ENCODE measurements around the gene LCN10. TPM values are rescaled to one million over a fixed set of nuclear protein-coding genes. Genes with fewer than 3 reads are reported as not detected.

The LCN10 gene
- total RNA-seq, 1 donor from 2014 or later = not detected

DNA sequence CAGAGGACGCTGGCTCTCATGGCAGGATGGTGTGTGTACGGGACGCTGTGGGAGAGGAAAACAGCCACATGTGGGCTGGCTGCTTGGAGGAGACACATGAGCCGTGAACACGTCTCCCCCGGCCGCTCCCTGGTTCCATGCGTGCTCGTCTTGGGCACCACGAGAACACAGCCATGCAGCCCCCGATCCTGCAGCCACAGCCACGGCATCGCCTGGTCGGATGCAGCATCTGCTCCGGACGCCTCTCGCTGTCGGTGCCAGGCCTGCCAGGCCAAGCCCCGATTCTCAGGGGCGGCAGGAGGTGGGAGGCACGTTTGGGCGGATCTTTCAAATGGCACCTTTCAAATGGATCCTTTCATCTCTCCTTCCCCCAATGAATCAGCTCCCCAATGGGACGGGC is 3.2 kb downstream of the LCN10 start:
- Mint-ChIP-seq H3K4me1 (ENCODE audit: unreplicated experiment) (no peaks in the 10 kb centered on the region), H3K9me3 (ENCODE audit: unreplicated experiment) (no peaks in the 10 kb centered on the region), H3K4me3 (ENCODE audit: unreplicated experiment) (no peak overlapping the region), H3K27me3 (ENCODE audit: unreplicated experiment) (peaks cover 9% of the 10 kb centered on the region), H3K27ac (ENCODE audit: unreplicated experiment) (no peak overlapping the region), H3K36me3 (ENCODE audit: unreplicated experiment) (no peaks in the 10 kb centered on the region)
- no peak for DNase-seq (ENCODE audit: extremely low spot score, unreplicated experiment)
- no peak for TF ChIP-seq CTCF (IDR thresholded peaks at IDR 0.05)

DNA sequence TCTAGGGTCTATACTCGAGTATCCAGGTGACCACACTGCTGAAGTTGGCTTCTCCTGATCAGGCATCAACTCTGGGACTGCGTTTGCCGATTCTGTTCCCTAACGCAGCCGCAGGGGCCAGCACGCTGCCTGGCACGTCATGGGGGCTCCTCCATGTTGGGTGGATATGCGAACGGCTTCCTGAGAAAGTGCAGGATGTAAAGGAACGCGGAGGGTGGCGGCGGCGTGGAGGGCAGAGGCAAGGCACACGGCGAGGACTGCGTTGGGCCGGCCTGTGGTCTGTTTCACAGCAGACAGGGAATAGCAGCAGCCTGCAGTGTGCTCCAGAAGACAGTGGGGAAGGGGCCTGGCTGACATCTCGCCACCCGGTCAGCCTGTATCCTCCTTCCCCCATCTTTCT is 3.8 kb downstream of the LCN10 start:
- no peak overlapping the region for H3K4me3 Mint-ChIP-seq (ENCODE audit: unreplicated experiment)
- H3K36me3 Mint-ChIP-seq (ENCODE audit: unreplicated experiment) = no peaks in the 10 kb centered on the region
- TF ChIP-seq CTCF (IDR thresholded peaks at IDR 0.05) = no peak
- H3K4me1 Mint-ChIP-seq (ENCODE audit: unreplicated experiment) = no peaks in the 10 kb centered on the region
- H3K27ac Mint-ChIP-seq (ENCODE audit: unreplicated experiment) = no peak overlapping the region
- no peak for DNase-seq (ENCODE audit: extremely low spot score, unreplicated experiment)
- H3K27me3 Mint-ChIP-seq (ENCODE audit: unreplicated experiment) = peaks cover 9% of the 10 kb centered on the region
- no peaks in the 10 kb centered on the region for H3K9me3 Mint-ChIP-seq (ENCODE audit: unreplicated experiment)

DNA sequence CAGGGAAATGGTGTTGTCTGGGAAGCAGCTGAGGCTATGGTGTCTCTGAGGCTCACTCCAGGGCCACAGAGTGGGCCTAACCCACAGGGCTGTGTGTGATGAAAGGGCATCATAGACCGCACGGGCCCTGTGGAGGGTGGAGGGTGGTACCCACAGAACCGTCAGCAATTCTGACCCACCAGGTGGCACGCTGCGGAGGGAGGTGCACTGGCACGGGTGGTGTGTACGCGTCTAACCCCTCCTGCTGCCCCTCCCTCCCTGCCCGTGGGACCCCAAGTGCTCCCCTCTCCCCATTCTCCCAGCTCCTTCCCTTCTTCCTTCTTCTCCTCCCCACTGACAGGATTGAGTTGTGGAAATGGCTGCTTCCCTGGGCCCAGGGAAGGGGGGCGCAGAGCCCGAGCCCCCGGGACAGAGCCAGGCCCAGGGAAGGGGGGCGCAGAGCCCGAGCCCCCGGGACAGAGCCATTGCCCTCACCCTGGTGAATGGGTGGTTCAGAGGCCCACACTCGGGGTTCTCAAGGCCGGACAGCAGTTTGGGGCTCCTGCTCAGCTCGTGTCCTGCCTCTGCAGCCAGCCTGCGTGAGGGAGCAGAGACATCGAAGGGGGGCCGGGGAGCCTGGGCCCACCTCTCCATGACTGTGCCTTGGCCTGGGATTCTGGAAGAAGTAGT is 6.8 kb downstream of the LCN10 start:
- no peaks in the 10 kb centered on the region for H3K9me3 Mint-ChIP-seq (ENCODE audit: unreplicated experiment)
- no peaks in the 10 kb centered on the region for H3K36me3 Mint-ChIP-seq (ENCODE audit: unreplicated experiment)
- TF ChIP-seq CTCF (IDR thresholded peaks at IDR 0.05) = no peak
- H3K4me1 Mint-ChIP-seq (ENCODE audit: unreplicated experiment) = no peaks in the 10 kb centered on the region
- no peak overlapping the region for H3K27ac Mint-ChIP-seq (ENCODE audit: unreplicated experiment)
- no peak for DNase-seq (ENCODE audit: extremely low spot score, unreplicated experiment)
- H3K4me3 Mint-ChIP-seq (ENCODE audit: unreplicated experiment) = no peak overlapping the region
- peaks cover 9% of the 10 kb centered on the region for H3K27me3 Mint-ChIP-seq (ENCODE audit: unreplicated experiment)

- TF ChIP-seq CTCF (IDR thresholded peaks at IDR 0.05) = no peak
- Mint-ChIP-seq H3K4me3 (ENCODE audit: unreplicated experiment) (no peak overlapping the region), H3K27ac (ENCODE audit: unreplicated experiment) (no peak overlapping the region), H3K27me3 (ENCODE audit: unreplicated experiment) (peaks cover 9% of the 10 kb centered on the region), H3K4me1 (ENCODE audit: unreplicated experiment) (peaks cover under 1% of the 10 kb centered on the region), H3K36me3 (ENCODE audit: unreplicated experiment) (no peaks in the 10 kb centered on the region), H3K9me3 (ENCODE audit: unreplicated experiment) (no peaks in the 10 kb centered on the region)
- no peak for DNase-seq (ENCODE audit: extremely low spot score, unreplicated experiment)
Observed at GRCh38 chr9:136734837-136735496, 7.8 kb downstream of the LCN10 start.

- DNase-seq (ENCODE audit: extremely low spot score, unreplicated experiment) = no peak
- Mint-ChIP-seq H3K4me1 (ENCODE audit: unreplicated experiment) (peaks cover 9% of the 10 kb centered on the region), H3K27ac (ENCODE audit: unreplicated experiment) (no peak overlapping the region), H3K4me3 (ENCODE audit: unreplicated experiment) (no peak overlapping the region), H3K9me3 (ENCODE audit: unreplicated experiment) (no peaks in the 10 kb centered on the region), H3K36me3 (ENCODE audit: unreplicated experiment) (no peaks in the 10 kb centered on the region), H3K27me3 (ENCODE audit: unreplicated experiment) (peaks cover 6% of the 10 kb centered on the region)
- TF ChIP-seq CTCF (IDR thresholded peaks at IDR 0.05) = no peak
Observed at GRCh38 chr9:136733611-136734010, 9.1 kb downstream of the LCN10 start.

All from osteocyte (in vitro differentiated cells).